Uterus (tissue), 2 donors: Measurements from ENCODE around the gene HOMER1.

Experiments used
- CTCF ChIP-seq, 4 experiments: fragments of 200-600 bp in 2 of 4; fragments of 450-650 bp in 2 of 4; sonication (generic) in 2 of 4; IDR thresholded peaks; one replicate each; pipeline ENCODE4 v1.5.1; 2016 to 2019; ENCODE audit warnings: antibody characterized with exemption in 4 of 4, mild to moderate bottlenecking in 2 of 4, moderate library complexity in 1 of 4
- POLR2A ChIP-seq, 2 donors: fragments of 450-650 bp; IDR thresholded peaks; one replicate each; pipeline ENCODE4 v1.6.1; 2016; ENCODE audit warnings: antibody characterized with exemption in 2 of 2, mild to moderate bottlenecking in 1 of 2, moderate library complexity in 1 of 2

GRCh38 chr5:79563247-79563590 lies 49.3 kb upstream of the HOMER1 start:
- TF ChIP-seq CTCF (IDR thresholded peaks at IDR 0.05) = no peak
- TF ChIP-seq POLR2A (IDR thresholded peaks at IDR 0.05) = no peak
